HG02885 (cell line): ENCODE data around the gene RAB1B.
"Not testable (repeated sequence)": the region's sequence is repeated elsewhere in the genome, so short reads cannot be mapped to it uniquely, and the experiment has no call there.

Experiments used
- ATAC-seq: cut with Tn5 transposase; IDR thresholded peaks from one replicate; pipeline ENCODE4 v1.9.1; 2021; ENCODE audit warnings: mild to moderate bottlenecking; ENCODE audit not compliant: unreplicated experiment, poor library complexity

RAB1B gene

GRCh38 chr11:66265531-66266377 lies 2.7 kb upstream of the RAB1B start:
- ATAC-seq, result no peak

GRCh38 chr11:66266378-66267038 lies 1.9 kb upstream of the RAB1B start:
- ATAC-seq, result no peak

GRCh38 chr11:66267039-66267378 lies 1.4 kb upstream of the RAB1B start:
- no peak for ATAC-seq

GRCh38 chr11:66267379-66268243 lies 828 bp upstream of the RAB1B start:
- peak; percentile 56 for ATAC-seq

GRCh38 chr11:66268952-66269905 lies 790 bp downstream of the RAB1B start:
- no peak for ATAC-seq

GRCh38 chr11:66271816-66272215 lies 3.4 kb downstream of the RAB1B start:
- ATAC-seq, result no peak

- ATAC-seq, result no peak
Observed at GRCh38 chr11:66272596-66272995, 4.2 kb downstream of the RAB1B start.

- ATAC-seq, result no peak
Observed at GRCh38 chr11:66274219-66274618, 5.8 kb downstream of the RAB1B start.

GRCh38 chr11:66275396-66275795 lies 7.0 kb downstream of the RAB1B start:
- ATAC-seq, result no peak

- no peak for ATAC-seq
Observed at GRCh38 chr11:66275984-66276612, 7.7 kb downstream of the RAB1B start.

- not testable (repeated sequence) for ATAC-seq
Observed at GRCh38 chr11:66276619-66277018, 8.2 kb downstream of the RAB1B start.

- not testable (repeated sequence) for ATAC-seq
Observed at GRCh38 chr11:66277064-66277463, 8.6 kb downstream of the RAB1B start.

GRCh38 chr11:66277471-66278362 lies 9.3 kb downstream of the RAB1B start, which contains the start of gene CNIH2:
Gene CNIH2 (plus strand): TSS chr11:66278175. CDS start chr11:66278457, 282 bp downstream.
- no peak for ATAC-seq

- ATAC-seq, result no peak
Observed at GRCh38 chr11:66278363-66279091, 10.1 kb downstream of the RAB1B start.

- no peak for ATAC-seq
Observed at GRCh38 chr11:66279092-66279734, 10.8 kb downstream of the RAB1B start.

- ATAC-seq, result no peak
Observed at GRCh38 chr11:66280428-66280827, 12.0 kb downstream of the RAB1B start.

GRCh38 chr11:66281001-66281400 lies 12.6 kb downstream of the RAB1B start:
- ATAC-seq, result no peak
